ENCODE measurements around the gene CTIF.

The CTIF gene

GRCh38 chr18:48605408-48605845 lies 66.6 kb downstream of the CTIF start:
- peak; percentile 1 to 47 for DNase-seq

- no peak for DNase-seq
Observed at GRCh38 chr18:48607056-48607984, 68.5 kb downstream of the CTIF start.

- DNase-seq, result no peak
Observed at GRCh38 chr18:48608581-48608980, 69.8 kb downstream of the CTIF start.

- no peak for DNase-seq
Observed at GRCh38 chr18:48609114-48609513, 70.3 kb downstream of the CTIF start.

- no peak for DNase-seq
Observed at GRCh38 chr18:48609820-48610815, 71.3 kb downstream of the CTIF start.

- DNase-seq, result no peak
Observed at GRCh38 chr18:48611203-48611602, 72.4 kb downstream of the CTIF start.

- DNase-seq, result no peak
Observed at GRCh38 chr18:48611785-48612480, 73.1 kb downstream of the CTIF start.

- DNase-seq, result no peak
Observed at GRCh38 chr18:48612511-48612910, 73.7 kb downstream of the CTIF start.

GRCh38 chr18:48612917-48613316 lies 74.1 kb downstream of the CTIF start:
- DNase-seq, result no peak

- no peak for DNase-seq
Observed at GRCh38 chr18:48613589-48614404, 75.0 kb downstream of the CTIF start.

GRCh38 chr18:48615566-48616401 lies 77.0 kb downstream of the CTIF start:
- DNase-seq, result no peak

- no peak for DNase-seq
Observed at GRCh38 chr18:48616484-48617255, 77.8 kb downstream of the CTIF start.

GRCh38 chr18:48617844-48618497 lies 79.1 kb downstream of the CTIF start:
- no peak for DNase-seq

GRCh38 chr18:48619016-48619415 lies 80.2 kb downstream of the CTIF start:
- no peak for DNase-seq

- DNase-seq, result no peak
Observed at GRCh38 chr18:48619501-48619900, 80.7 kb downstream of the CTIF start.

GRCh38 chr18:48620071-48620470 lies 81.2 kb downstream of the CTIF start:
- no peak for DNase-seq

- DNase-seq, result no peak
Observed at GRCh38 chr18:48621240-48621639, 82.4 kb downstream of the CTIF start.

- no peak for DNase-seq
Observed at GRCh38 chr18:48621815-48622555, 83.2 kb downstream of the CTIF start.

GRCh38 chr18:48622911-48623431 lies 84.1 kb downstream of the CTIF start:
- no peak for DNase-seq
